ENCODE results near the gene VPS45. TPM values are rescaled to one million over a fixed set of nuclear protein-coding genes. Genes with fewer than 3 reads are reported as not detected.

The VPS45 gene
- total and polyA plus RNA-seq, 2 of the 8 experiments (the other 6 are each of a cell fraction or from before 2014, with no cell fraction given), result 19.1 to 27.6 TPM

- no peak overlapping the region for H4K91ac ChIP-seq (replicated peaks; ENCODE audit: insufficient read length, low read length)
- H3K9ac ChIP-seq (replicated peaks in 1 of 4; ENCODE audit: extremely low read depth in 1 of 4, low read depth in 3 of 4, low read length in 3 of 4), result no peak overlapping the region
- H3K14ac ChIP-seq (ENCODE audit: insufficient read length), result no peak overlapping the region
- H3K23ac ChIP-seq (ENCODE audit: insufficient read length), result no peak overlapping the region
- DNase-seq (ENCODE audit: low read depth in 1 of 2, low spot score in 2 of 2) (no peak), FAIRE-seq (no peak)
- no peak overlapping the region for H2BK12ac ChIP-seq (ENCODE audit: low read depth, low read length)
- WGBS, 2 experiments (ENCODE audit: extremely low coverage in 1 of 2, insufficient coverage in 1 of 2, insufficient read length in 1 of 2, insufficient replicate concordance in 2 of 2, low coverage in 1 of 2, low lambda C conversion rate in 2 of 2, missing lambda C conversion rate in 1 of 2), result 81% methylated on average over 5 of the region's 5 CpGs; no CpG with 5 or more reads in 1 of the 2 experiments
- H3K27ac ChIP-seq (ENCODE audit: low read depth, low read length), result no peak overlapping the region
- no peak overlapping the region for H2AK5ac ChIP-seq (ENCODE audit: low read depth, low read length)
- no peak overlapping the region for H3K4me2 ChIP-seq (ENCODE audit: insufficient read depth in 1 of 2, low read depth in 2 of 2, low read length in 2 of 2)
- no peaks in the 10 kb centered on the region for H3K79me2 ChIP-seq (ENCODE audit: control insufficient read depth in 1 of 2, insufficient read depth in 2 of 2, low read length in 2 of 2)
- H4K20me1 ChIP-seq (replicated peaks in 1 of 2; ENCODE audit: control insufficient read depth in 1 of 2, insufficient read depth in 2 of 2, low read length in 2 of 2), result no peaks in the 10 kb centered on the region
- H3K23me2 ChIP-seq (ENCODE audit: low read depth, low read length), result no peaks in the 10 kb centered on the region
- no peak overlapping the region for H3K4ac ChIP-seq (replicated peaks; ENCODE audit: insufficient read length, low read depth, low read length)
- no peaks in the 10 kb centered on the region; a peak in 1 of 7 replicates for H3K4me1 ChIP-seq (replicated peaks in 1 of 4; ENCODE audit: control insufficient read depth in 3 of 4, insufficient read depth in 4 of 4, low read length in 3 of 4)
- no peak overlapping the region for H2BK20ac ChIP-seq (ENCODE audit: low read length)
- H3K9me3 ChIP-seq (ENCODE audit: insufficient read depth in 2 of 2, low read depth in 1 of 2, low read length in 1 of 2), result no peaks in the 10 kb centered on the region
- no peak overlapping the region for H2BK5ac ChIP-seq (ENCODE audit: low read depth, low read length)
- H2BK120ac ChIP-seq (replicated peaks; ENCODE audit: low read depth, low read length), result no peak overlapping the region
- no peaks in the 10 kb centered on the region for H3K27me3 ChIP-seq (replicated peaks in 1 of 4; ENCODE audit: control insufficient read depth in 3 of 4, extremely low read depth in 1 of 4, insufficient read depth in 3 of 4, low read length in 3 of 4)
- no peaks in the 10 kb centered on the region for H3K36me3 ChIP-seq (ENCODE audit: control insufficient read depth in 2 of 4, insufficient read depth in 4 of 4, low read length in 3 of 4)
- no peak overlapping the region for H3K4me3 ChIP-seq (ENCODE audit: extremely low read depth in 1 of 4, insufficient read depth in 2 of 4, low read depth in 3 of 4, low read length in 4 of 4)
- H3K18ac ChIP-seq (ENCODE audit: extremely low read depth, low read length), result no peak overlapping the region
- no peak overlapping the region for H4K5ac ChIP-seq (ENCODE audit: insufficient read length, low read depth, low read length)
- POLR2A ChIA-PET (ENCODE audit: partially characterized antibody), result interaction anchor here (2.2 to 4.5 kb wide), 2 partner anchors 10 to 142 kb away, joined by 5 to 21 read pairs; partner anchors contain the start of gene OTUD7B
- no peak overlapping the region for H2AFZ ChIP-seq (ENCODE audit: low read length)
- no peak overlapping the region for H2BK15ac ChIP-seq (ENCODE audit: low read length)
- H3K79me1 ChIP-seq (ENCODE audit: low read depth, low read length), result no peaks in the 10 kb centered on the region
- CTCF ChIA-PET (ENCODE audit: partially characterized antibody), result interaction anchor here (0.6 to 1.1 kb wide), 3 partner anchors 20 to 150 kb away, joined by 3 read pairs; no protein-coding TSS in a partner anchor
- no peak overlapping the region for H3K56ac ChIP-seq (replicated peaks; ENCODE audit: insufficient read length, low read depth, low read length)
- no peak overlapping the region for H4K8ac ChIP-seq (ENCODE audit: extremely low read depth, insufficient read depth, low read length)
- TF ChIP-seq RNF2 (IDR thresholded peaks at IDR 0.05; ENCODE audit: borderline replicate concordance, low read depth, low read length, missing control alignments, poor library complexity, severe bottlenecking) (no peak), RXRA (IDR thresholded peaks at IDR 0.05; ENCODE audit: insufficient read depth, low read depth, low read length) (no peak), RFX5 (IDR thresholded peaks at IDR 0.05; ENCODE audit: borderline replicate concordance, low read depth, low read length) (no peak), SAP30 (IDR thresholded peaks at IDR 0.05; ENCODE audit: insufficient read depth, insufficient replicate concordance, low read length) (no peak), SP2 (IDR thresholded peaks at IDR 0.05; ENCODE audit: low read length) (no peak), ZNF274 (IDR thresholded peaks at IDR 0.05; ENCODE audit: borderline replicate concordance, extremely low read depth, low read length) (no peak), POLR2AphosphoS5 (IDR thresholded peaks at IDR 0.05; ENCODE audit: low read depth, low read length) (no peak), EP300 (IDR thresholded peaks at IDR 0.05; ENCODE audit: borderline replicate concordance in 1 of 2, low read depth in 2 of 2, low read length in 2 of 2) (no peak), MAX (IDR thresholded peaks at IDR 0.05) (no peak), NRF1 (IDR thresholded peaks at IDR 0.05; ENCODE audit: low read depth, low read length) (no peak), HDAC6 (IDR thresholded peaks at IDR 0.05; ENCODE audit: low read depth, low read length) (no peak)
- TF ChIP-seq, protein P1, sequence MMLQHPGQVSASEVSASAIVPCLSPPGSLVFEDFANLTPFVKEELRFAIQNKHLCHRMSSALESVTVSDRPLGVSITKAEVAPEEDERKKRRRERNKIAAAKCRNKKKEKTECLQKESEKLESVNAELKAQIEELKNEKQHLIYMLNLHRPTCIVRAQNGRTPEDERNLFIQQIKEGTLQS (IDR thresholded peaks at IDR 0.05; ENCODE audit: insufficient read depth, low read depth, low read length), result no peak
Observed at GRCh38 chr1:150021191-150021694, 46.3 kb upstream of the VPS45 start.

All from H1 (cell line).